ENCODE measurements around the gene GNS.

GNS gene

DNA sequence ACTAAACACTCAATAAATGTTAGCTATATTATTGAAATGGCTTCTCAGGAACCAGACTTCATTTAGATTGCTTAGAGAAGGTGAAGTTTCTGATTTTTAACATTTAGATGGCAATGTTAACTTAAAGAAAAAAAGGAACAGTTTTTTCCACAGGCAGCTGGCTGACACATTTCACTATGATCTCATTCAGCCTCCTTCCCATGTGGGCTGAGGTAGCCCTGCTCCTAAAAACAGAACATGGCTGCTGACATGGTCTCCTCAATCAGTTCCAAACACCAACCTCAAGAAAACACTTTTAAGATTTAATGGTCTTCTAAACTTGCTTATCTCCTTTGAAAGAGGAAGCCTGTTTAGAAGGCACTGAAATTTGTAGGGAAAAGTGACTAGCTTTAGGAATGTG, 23.8 kb downstream of the GNS start:
- no peak for DNase-seq (ENCODE audit: low read depth)

DNA sequence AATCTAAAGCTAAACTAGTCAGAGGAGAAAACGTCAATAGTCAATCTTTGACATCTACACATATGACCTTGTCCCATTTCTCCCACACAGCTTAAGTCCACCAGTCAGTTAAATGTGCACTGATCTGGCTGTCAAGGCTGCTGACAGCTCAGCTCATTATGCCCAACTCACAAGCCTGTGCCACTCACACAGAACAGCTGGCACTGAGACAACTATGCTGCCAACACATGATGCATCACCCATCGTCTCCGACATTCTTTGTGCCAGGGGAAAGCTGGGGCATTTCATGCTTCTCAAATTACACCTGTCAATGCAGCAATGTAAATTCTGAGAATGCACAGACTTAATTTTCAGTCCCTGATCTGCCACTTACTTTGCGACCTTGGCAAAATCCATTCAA, 25.3 kb downstream of the GNS start:
- no peak for DNase-seq (ENCODE audit: low read depth)

DNA sequence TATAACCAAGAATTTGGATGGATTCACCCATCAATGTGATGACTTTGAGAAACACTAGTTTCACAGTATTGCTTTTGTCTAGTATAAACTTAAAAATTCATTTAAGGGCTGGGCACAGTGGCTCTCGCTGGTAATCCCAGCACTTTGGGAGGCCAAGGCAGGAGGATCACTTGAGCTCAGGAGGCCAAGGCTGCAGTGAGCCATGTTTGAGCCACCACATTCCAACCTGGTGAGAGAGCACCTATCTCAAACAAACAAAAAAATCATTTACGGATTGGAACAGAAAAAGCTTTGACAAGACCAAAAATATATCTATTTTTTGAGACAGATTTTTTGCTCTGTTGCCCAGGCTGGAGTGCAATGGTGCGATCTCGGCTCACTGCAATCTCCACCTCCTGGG, 27.5 kb downstream of the GNS start:
- no peak for DNase-seq (ENCODE audit: low read depth)

GRCh38 chr12:64730588-64730969, 28.6 kb downstream of the GNS start:
- no peak for DNase-seq (ENCODE audit: low read depth)

DNA sequence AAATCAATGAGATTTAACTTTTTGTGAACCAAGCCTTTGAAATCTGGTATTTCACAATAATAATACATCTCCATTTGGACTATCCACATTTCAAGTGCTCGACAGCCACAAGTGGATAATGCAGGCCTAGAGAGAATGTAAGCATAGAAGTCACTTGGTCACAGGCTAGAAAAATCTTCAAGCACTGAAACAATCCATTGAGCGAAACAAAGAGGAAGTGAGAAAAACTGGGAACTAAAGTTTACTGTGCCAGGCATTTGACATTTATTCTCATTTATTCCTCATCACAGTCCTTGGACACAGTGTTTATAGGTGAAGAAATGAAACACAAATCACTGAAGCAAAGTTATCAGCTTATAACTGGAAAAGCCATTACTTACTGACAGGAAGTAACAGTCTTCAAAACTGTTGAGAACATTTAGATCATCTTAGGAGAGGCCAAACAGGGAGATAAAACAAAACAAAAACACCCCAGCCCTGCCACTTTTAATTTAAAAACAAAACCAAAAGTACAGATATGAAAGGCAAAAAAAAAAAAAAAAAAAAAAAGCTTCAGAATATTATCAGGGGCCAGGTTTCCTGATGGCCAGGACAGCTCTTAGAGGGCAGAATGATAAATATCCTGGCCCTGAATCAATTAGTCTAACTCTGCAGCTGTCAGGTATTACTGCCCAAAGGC, 29.2 kb downstream of the GNS start:
- no peak for DNase-seq (ENCODE audit: low read depth)

DNA sequence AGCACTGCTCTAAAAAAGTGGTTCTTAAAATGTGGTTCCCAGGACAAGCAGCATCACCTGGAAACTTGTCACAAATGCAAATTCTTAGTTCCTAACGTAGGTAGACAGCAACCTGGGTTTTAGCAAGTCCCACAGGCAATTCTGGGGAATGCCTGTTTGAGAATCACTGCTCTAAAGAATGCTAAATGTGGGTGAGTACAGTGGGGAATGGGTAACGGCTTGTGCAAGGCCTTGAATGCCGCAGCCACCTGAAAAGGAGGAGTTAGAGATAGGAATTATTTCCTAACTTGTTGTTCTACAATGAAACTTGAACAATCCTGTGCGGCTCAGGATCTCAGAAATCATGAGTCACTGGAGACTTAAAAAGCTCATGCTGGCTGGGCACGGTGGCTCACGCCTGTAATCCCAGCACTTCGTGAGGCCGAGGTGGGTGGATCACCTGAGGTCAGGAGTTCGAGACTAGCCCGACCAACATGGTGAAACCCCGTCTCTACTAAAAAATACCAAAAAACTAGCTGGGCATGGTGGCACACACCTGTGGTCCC, 34.9 kb downstream of the GNS start:
- DNase-seq (ENCODE audit: low read depth): no peak

- DNase-seq (ENCODE audit: low read depth): no peak
Observed at GRCh38 chr12:64723630-64724029, 35.6 kb downstream of the GNS start.

DNA sequence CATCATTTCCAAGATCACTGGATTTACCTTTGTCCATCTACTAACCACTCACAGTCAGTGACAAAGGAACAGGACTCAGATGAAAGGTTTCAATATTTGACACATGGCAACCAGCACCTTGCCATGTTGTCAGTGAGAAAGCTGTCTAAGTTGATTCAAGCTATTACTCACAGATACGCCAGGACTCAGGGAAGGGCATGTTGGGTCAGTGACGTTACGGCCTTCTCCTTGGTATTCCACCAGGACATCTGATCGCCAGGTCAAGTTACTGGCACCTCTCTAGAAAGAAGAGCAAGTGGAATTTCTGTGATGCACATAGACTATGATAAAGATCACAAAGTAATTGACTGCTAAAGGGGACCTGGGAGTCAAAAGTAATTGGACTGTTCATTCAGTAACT, 36.4 kb downstream of the GNS start:
- no peak for DNase-seq (ENCODE audit: low read depth)

GRCh38 chr12:64720884-64721283, 38.3 kb downstream of the GNS start:
- no peak for DNase-seq (ENCODE audit: low read depth)

GRCh38 chr12:64718649-64719048, 40.6 kb downstream of the GNS start:
- no peak for DNase-seq (ENCODE audit: low read depth)

DNA sequence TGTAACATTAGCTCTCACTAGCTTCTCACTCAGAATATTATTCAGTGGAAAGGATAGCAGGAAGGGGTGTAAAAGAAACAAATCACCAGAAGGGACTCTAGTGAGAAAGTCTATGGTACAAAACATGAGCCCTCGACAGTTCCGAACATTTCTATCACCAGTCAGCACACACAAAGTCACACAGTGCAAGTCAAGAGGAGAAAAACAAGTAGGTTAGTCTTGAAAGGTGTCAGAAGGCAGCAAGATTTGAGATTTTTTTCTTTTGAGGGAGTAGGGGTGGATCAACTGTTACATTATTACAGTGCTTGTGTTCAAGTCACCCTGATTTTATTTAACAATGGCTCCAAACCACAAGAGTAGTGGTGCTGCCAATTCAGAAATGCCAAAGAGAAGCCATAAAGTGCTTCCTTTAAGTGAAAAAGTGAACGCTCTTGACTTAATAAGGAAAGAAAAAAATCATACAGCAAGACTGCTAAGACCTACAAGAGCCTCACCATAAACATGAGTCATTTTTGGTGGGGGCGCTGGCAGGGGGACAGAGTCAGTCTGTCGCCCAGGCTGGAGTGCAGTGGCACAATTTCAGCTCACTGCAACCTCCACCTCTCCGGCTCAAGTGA, 42.3 kb downstream of the GNS start:
- no peak for DNase-seq (ENCODE audit: low read depth)

- DNase-seq (ENCODE audit: low read depth): no peak
Observed at GRCh38 chr12:64716371-64716770, 42.8 kb downstream of the GNS start.

GRCh38 chr12:64714551-64714968, 44.6 kb downstream of the GNS start:
- no peak for DNase-seq (ENCODE audit: low read depth)

- DNase-seq (ENCODE audit: low read depth): no peak
Observed at GRCh38 chr12:64713376-64713775, 45.8 kb downstream of the GNS start.

- DNase-seq (ENCODE audit: low read depth): no peak
Observed at GRCh38 chr12:64709429-64709828, 49.8 kb downstream of the GNS start.

DNA sequence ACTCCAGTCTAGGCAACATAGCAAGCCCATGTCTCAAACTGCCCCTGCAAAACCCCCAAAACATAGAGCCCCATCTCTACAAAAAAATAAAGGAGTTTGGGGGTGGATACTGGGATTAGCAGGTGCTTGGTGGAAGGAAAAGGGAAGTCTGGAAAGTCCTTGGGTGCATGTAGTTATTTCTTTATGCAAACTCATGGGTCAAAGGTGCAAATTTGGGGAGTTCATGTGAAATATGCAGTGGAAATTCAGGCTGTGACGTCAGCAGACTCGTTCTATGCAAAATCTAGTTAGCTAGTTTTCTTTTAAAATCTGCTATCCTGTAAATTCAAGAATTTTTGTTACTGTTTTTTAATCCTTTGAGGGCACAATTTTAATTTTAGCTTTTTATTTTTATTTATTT, 51.3 kb downstream of the GNS start:
- no peak for DNase-seq (ENCODE audit: low read depth)

DNA sequence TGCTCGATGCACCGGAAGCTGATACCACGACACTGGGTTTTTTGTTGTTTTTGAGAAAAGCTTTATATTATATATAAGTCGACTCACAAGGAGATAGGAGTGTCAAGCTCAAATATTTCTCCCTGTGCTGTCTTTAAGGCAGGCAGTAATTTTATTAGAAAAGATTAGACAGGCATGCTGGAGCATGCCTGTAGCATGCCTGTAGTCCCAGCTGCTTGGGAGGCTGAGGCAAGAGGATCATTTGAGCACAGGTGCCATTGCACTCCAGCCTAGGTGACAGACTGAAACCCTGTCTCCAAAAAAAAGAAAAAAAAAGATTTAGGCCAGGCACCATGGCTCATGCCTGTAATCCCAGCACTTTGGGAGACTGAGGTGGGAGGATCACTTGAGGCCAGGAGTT, 51.8 kb downstream of the GNS start:
- no peak for DNase-seq (ENCODE audit: low read depth)

DNA sequence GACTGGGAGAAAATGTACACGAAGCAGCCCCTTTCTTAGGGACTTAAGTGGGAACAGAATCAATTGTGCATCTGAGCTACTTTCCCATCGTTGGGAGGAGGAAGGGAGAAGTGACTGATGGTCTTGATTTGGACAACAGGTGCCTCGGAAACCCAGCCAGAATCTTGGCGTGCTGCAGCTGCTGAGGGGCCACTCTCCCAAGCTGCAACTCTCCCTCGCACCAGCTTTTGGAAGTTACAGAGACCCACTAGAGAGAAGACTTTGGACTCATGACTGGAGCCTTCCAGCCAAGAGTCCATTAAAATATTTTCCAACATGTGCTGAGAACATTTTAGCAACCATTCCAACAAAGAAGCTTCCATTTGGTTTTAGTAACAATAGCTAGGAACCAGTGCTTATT, 52.3 kb downstream of the GNS start:
- DNase-seq (ENCODE audit: low read depth): no peak

GRCh38 chr12:64706306-64706705, 52.9 kb downstream of the GNS start:
- DNase-seq (ENCODE audit: low read depth): no peak

DNA sequence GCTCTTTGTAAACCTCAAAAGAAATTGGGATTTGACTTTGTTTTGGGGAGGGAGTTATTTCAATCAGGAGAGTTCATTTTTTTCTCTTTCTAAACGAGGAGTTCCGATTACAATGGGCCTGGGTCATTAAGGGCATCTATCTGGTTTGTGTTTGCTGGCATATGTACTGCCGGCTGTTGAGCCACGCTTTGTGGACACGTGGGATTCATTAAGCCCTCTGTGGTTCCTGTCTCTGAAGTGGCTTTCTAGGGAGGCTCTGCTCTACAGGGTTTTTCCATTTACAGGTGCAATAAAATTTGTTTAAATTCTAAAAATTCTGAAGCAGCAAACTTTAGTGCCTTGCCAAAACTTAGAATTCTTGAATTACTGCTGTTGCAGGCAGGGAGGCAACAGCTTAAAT, 57.9 kb downstream of the GNS start:
- no peak for DNase-seq (ENCODE audit: low read depth)

- DNase-seq (ENCODE audit: low read depth): no peak
Observed at GRCh38 chr12:64700532-64700931, 58.7 kb downstream of the GNS start.

- no peak for DNase-seq (ENCODE audit: low read depth)
Observed at GRCh38 chr12:64699504-64700115, 59.6 kb downstream of the GNS start.

DNA sequence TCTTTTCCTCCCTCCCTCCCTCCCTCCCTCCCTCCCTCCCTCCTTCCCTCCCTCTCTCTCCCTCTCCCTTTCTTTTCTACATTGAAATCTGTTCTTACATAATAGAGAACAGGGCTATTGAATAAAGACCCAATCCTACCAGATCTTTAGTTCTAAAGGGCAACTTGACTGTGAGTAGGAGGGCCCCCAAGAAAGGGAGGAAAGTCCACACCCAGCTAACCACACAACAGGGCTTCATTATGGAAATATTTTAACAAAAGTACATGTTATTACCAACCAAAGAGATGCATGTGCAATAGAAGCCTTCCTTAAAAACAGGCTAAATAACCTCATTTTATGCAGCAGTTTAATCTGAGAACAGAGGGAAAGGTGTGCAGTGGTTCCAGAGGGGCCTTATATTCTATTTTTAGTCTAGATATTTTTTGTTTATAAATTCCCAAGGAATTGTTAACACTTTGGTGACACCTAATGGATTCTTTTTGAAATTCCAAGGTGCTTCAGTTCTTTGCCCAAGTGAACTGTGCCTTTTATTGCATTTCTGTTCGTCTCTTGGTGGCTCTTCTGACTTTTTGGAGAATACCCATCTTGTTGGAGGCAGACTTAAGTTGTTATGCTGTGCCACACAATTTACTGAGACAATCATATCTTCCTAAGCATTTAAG, 63.0 kb downstream of the GNS start:
- no peak for DNase-seq (ENCODE audit: low read depth)

Data from activated T-cell treated with anti-CD3 and anti-CD28 coated beads for 1 hour (primary cell).